GM18502 (cell line): ENCODE results near the gene NOS2.

Experiments used
- ATAC-seq: cut with Tn5 transposase; IDR thresholded peaks from one replicate; pipeline ENCODE4 v1.9.1; 2021; ENCODE audit warnings: mild to moderate bottlenecking; ENCODE audit not compliant: unreplicated experiment, poor library complexity

Gene NOS2

GRCh38 chr17:27821318-27821717 lies 21.0 kb upstream of the NOS2 start:
- no peak for ATAC-seq

- no peak for ATAC-seq
These were observed 18.8 kb upstream of the NOS2 start for GRCh38 chr17:27819145-27819544.

- no peak for ATAC-seq
These were observed 18.2 kb upstream of the NOS2 start for GRCh38 chr17:27818401-27819105.

- no peak for ATAC-seq
These were observed 17.4 kb upstream of the NOS2 start for GRCh38 chr17:27817731-27818130.

GRCh38 chr17:27816946-27817345 lies 16.6 kb upstream of the NOS2 start:
- no peak for ATAC-seq

GRCh38 chr17:27811961-27812360 lies 11.6 kb upstream of the NOS2 start:
- no peak for ATAC-seq

GRCh38 chr17:27810902-27811557 lies 10.7 kb upstream of the NOS2 start:
- ATAC-seq: no peak

GRCh38 chr17:27810211-27810901 lies 10.0 kb upstream of the NOS2 start:
- peak; percentile 43 for ATAC-seq

- no peak for ATAC-seq
These were observed 9.2 kb upstream of the NOS2 start for GRCh38 chr17:27809555-27809954.

- no peak for ATAC-seq
These were observed 8.3 kb upstream of the NOS2 start for GRCh38 chr17:27808628-27809027.

- peak; percentile 76 for ATAC-seq
These were observed 7.5 kb upstream of the NOS2 start for GRCh38 chr17:27807567-27808470.

- ATAC-seq: peak; percentile 47
These were observed 5.3 kb upstream of the NOS2 start for GRCh38 chr17:27805520-27806146.

GRCh38 chr17:27804113-27804512 lies 3.8 kb upstream of the NOS2 start:
- ATAC-seq: no peak

GRCh38 chr17:27802962-27803680 lies 2.8 kb upstream of the NOS2 start:
- no peak for ATAC-seq

GRCh38 chr17:27802033-27802432 lies 1.7 kb upstream of the NOS2 start:
- no peak for ATAC-seq

GRCh38 chr17:27798376-27798775 lies 2.0 kb downstream of the NOS2 start:
- ATAC-seq: no peak

- ATAC-seq: no peak
These were observed 2.8 kb downstream of the NOS2 start for GRCh38 chr17:27797390-27798091.

- no peak for ATAC-seq
These were observed 6.3 kb downstream of the NOS2 start for GRCh38 chr17:27793906-27794569.
